Measurements from ENCODE around the gene AMOTL2. TPM values are rescaled to one million over a fixed set of nuclear protein-coding genes. Genes with fewer than 3 reads are reported as not detected.

AMOTL2 gene
- total RNA-seq, 1 donor = 65.0 TPM

GRCh38 chr3:134392336-134392983 is 18.2 kb upstream of the AMOTL2 start:
- no peak for TF ChIP-seq CTCF (IDR thresholded peaks at IDR 0.05; ENCODE audit: insufficient read depth, low read length)
- peak; percentile 95 for DNase-seq (ENCODE audit: low read depth)
- no peak overlapping the region for H3K4me3 ChIP-seq (ENCODE audit: low read depth, low read length)

- no peak overlapping the region for H3K4me3 ChIP-seq (ENCODE audit: low read depth, low read length)
- no peak for TF ChIP-seq CTCF (IDR thresholded peaks at IDR 0.05; ENCODE audit: insufficient read depth, low read length)
- no peak for DNase-seq (ENCODE audit: low read depth)
Measured at GRCh38 chr3:134389865-134390264, 15.6 kb upstream of the AMOTL2 start.

- H3K4me3 ChIP-seq (ENCODE audit: low read depth, low read length) = no peak overlapping the region
- TF ChIP-seq CTCF (IDR thresholded peaks at IDR 0.05; ENCODE audit: insufficient read depth, low read length) = no peak
- no peak for DNase-seq (ENCODE audit: low read depth)
Measured at GRCh38 chr3:134388788-134389485, 14.7 kb upstream of the AMOTL2 start.

GRCh38 chr3:134388292-134388691 is 14.0 kb upstream of the AMOTL2 start:
- TF ChIP-seq CTCF (IDR thresholded peaks at IDR 0.05; ENCODE audit: insufficient read depth, low read length) = no peak
- no peak overlapping the region for H3K4me3 ChIP-seq (ENCODE audit: low read depth, low read length)
- DNase-seq (ENCODE audit: low read depth) = no peak

- H3K4me3 ChIP-seq (ENCODE audit: low read depth, low read length) = no peak overlapping the region
- no peak for TF ChIP-seq CTCF (IDR thresholded peaks at IDR 0.05; ENCODE audit: insufficient read depth, low read length)
- DNase-seq (ENCODE audit: low read depth) = no peak
Measured at GRCh38 chr3:134387293-134387692, 13.0 kb upstream of the AMOTL2 start.

- no peak overlapping the region for H3K4me3 ChIP-seq (ENCODE audit: low read depth, low read length)
- DNase-seq (ENCODE audit: low read depth) = no peak
Measured at GRCh38 chr3:134384963-134385362, 10.7 kb upstream of the AMOTL2 start.

More at GRCh38 chr3:134384963-134385362, 10.7 kb upstream of the AMOTL2 start:
- no peak for TF ChIP-seq CTCF (IDR thresholded peaks at IDR 0.05; ENCODE audit: insufficient read depth, low read length)
